GM18499 (cell line): ENCODE results near the gene GRK4.
A peak's percentile ranks its signal among the peaks of the same experiment; 100 is the strongest.
"Not testable (repeated sequence)": the region's sequence is repeated elsewhere in the genome, so short reads cannot be mapped to it uniquely, and the experiment has no call there.

Source experiments
- ATAC-seq: cut with Tn5 transposase; IDR thresholded peaks from one replicate; pipeline ENCODE4 v1.9.1; 2021; ENCODE audit warnings: moderate number of reproducible peaks; ENCODE audit not compliant: insufficient read depth, unreplicated experiment

GRK4 gene

GRCh38 chr4:2963175-2963965 is at the start of gene GRK4, which contains the start of gene NOP14:
Gene GRK4, plus strand, starts transcription at chr4:2963571. Its CDS starts 500 bp downstream, at chr4:2964071.
Gene NOP14, minus strand, starts transcription at chr4:2963406. Its CDS starts 87 bp downstream, at chr4:2963319.
- ATAC-seq, result peak; percentile 73

- ATAC-seq, result no peak
Observed at GRCh38 chr4:2914256-2915126, 48.9 kb upstream of the GRK4 start.

- no peak for ATAC-seq
Observed at GRCh38 chr4:2915789-2916188, 47.6 kb upstream of the GRK4 start.

GRCh38 chr4:2916696-2917095 is 46.7 kb upstream of the GRK4 start:
- not testable (repeated sequence) for ATAC-seq

DNA sequence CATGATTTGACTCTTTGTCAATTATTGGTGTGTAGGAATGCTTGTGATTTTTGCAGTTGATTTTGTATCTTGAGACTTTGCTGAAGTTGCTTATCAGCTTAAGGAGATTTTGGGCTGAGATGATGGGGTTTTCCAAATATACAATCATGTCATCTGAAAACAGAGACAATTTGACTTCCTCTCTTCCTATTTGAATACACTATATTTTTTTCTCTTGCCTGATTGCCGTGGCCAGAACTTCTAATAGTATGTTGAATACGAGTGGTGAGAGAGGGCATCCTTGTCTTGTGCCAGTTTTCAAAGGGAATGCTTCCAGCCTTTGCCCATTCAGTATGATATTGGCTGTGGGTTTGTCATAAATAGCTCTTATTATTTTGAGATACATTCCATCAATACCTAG is 45.1 kb upstream of the GRK4 start:
- ATAC-seq, result not testable (repeated sequence)

DNA sequence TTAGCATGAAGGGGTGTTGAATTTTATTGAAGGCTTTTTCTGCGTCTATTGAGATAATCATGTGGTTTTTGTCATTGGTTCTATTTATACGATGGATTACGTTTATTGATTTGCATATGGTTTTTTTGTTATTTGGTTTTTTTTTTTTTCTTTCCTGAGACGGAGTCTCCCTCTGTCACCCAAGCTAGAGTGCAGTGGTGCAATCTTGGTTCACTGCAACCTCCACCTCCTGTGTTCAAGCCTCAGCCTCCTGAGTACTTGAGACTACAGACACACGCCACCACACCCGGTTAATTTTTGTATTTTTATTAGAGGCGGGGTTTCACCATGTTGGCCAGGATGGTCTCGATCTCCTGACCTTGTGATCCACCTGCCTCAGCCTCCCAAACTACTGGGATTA is 44.7 kb upstream of the GRK4 start:
- not testable (repeated sequence) for ATAC-seq

GRCh38 chr4:2922453-2923101 is 40.8 kb upstream of the GRK4 start:
- ATAC-seq, result not testable (repeated sequence)

GRCh38 chr4:2923141-2923551 is 40.2 kb upstream of the GRK4 start:
- ATAC-seq, result no peak

GRCh38 chr4:2923668-2924173 is 39.6 kb upstream of the GRK4 start:
- no peak for ATAC-seq

- no peak for ATAC-seq
Observed at GRCh38 chr4:2924286-2924685, 39.1 kb upstream of the GRK4 start.

GRCh38 chr4:2924765-2925301 is 38.5 kb upstream of the GRK4 start:
- no peak for ATAC-seq

GRCh38 chr4:2925496-2925895 is 37.9 kb upstream of the GRK4 start:
- no peak for ATAC-seq

DNA sequence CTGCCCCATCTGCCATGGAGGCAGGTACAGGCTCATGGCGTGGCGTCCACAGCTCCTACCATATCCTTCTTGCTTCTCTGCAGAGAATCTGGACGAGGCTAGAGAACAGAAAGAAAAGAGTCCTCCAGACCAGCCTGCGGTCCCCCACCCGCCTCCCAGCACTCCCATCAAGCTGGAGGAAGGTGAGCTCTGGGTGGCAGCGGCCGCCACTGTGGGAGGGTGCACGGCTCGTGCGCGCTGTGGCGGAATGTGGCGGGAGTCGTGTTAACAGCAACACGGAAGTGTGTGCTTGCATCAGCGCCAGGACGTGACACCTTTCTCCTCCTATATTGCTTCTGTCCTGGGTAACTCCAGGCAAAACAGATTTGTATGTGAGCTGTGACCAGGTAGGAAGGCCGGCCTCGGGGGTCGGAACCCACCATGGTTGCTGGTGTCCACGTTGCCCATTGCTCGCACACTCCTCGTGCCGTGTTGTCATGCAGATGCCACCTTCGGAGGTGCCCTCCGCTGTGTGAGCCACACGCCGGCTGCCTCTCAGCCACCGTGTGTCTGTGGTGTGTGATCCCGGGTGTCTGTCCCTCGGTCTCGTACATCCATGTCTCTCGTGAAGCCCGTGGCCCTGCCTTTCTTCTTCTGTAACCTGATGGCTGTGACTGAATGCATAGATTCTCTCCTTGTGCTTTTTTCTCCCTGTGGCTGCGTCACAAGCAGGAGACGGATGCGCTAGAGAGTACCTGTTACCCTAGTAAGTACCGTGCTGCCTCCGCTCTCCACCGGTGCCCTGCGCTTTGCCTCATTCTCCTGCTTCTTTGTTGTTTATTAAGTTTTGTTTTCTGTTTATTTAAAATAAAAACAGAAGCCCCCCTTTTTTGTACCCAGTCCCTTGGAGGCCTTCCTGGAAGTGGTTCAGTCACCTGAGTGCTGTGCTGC is 37.2 kb upstream of the GRK4 start:
- ATAC-seq, result no peak

DNA sequence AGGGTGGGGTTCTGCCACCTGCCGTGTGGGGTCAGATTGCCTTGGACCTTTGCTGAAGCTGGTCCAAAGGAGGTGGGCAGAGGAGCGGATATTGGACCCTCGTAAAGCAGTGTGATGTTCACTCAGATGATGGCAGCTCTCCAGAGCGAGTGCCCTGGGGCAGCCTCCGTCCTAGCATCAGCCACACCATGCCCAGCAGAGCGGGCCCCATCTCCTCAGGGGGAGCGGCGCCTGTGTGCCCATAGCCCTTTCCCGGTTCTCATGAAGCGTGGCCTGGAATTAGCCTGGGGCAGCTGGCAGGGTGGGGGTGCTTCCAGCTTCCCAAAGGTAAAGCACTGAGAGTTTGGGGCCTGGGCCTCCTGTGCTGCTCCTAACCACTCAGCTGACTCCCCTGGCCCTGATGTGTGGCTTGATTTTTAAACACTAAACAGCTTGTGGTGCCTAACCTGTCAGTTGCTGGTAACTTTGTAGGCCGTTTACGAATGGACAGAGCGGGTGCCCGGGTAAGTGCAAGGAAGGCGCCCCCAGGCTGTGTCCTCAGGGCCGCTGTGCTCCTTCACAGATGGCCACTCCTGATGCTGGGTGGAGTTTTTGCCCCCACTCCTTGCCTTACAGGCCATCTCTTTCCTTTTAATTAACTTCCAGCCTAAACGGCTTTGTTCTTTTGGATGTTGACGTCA is 36.2 kb upstream of the GRK4 start:
- no peak for ATAC-seq

- ATAC-seq, result no peak
Observed at GRCh38 chr4:2927696-2928075, 35.7 kb upstream of the GRK4 start.

- ATAC-seq, result no peak
Observed at GRCh38 chr4:2928242-2929176, 34.9 kb upstream of the GRK4 start.

DNA sequence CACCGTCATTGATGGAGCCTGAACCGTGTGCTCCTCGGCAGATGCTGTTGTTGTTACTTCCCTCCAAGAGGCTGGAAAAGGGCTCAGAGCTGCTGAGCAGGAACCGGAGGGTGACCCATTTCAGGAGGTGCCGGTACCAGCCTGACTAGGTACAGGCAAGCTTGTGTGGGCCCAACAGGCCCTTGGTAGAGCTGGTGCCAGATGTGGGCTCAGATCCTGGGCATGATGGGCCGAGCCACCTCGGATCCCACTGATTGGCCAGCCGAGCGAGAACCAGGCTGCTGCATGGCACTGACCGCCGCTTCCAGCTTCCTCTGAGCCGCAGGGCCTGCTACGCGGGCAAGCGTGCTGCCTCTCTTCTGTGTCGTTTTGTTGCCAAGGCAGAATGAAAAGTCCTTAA is 33.9 kb upstream of the GRK4 start:
- no peak for ATAC-seq
